OCI-M2 (cell line): ENCODE data around the gene TTC9B.
"Not testable (repeated sequence)": the region's sequence is repeated elsewhere in the genome, so short reads cannot be mapped to it uniquely, and the experiment has no call there.

ENCODE experiments used
- DNase-seq: peaks from one replicate; lab custom pipeline; 2025; ENCODE audit not compliant: unreplicated experiment; lab: John Stamatoyannopoulos, UW

The TTC9B gene

DNA sequence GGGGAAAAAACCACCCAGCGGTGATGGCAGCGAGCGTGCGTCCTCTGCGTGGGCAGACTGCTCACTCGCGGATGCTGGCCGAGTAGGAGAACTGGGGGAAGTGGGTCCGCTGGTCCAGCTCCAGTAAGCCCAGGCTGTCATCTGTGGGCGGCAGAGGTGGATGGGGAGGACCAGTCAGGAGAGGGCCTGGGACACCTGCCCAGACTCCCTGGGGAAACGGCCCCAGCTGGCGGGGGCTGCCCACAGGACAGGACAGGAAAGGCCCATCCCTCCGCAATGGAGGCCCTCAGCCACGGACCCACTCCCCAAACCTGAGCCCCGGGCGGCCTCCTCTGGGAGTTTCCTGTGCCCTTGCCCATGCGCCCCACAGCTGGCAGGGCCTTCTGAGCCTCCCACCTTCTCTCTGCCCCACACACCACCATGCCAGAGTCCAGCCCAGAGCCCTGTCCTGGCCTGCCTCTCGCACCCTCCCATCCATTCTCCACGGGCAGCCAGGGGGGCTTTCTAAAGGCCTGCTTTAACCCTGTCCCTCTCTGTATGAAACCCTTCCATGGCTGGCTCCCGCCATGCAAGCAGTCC lies 15.7 kb upstream of the TTC9B start:
- DNase-seq, result no peak

- no peak for DNase-seq
These were observed 15.0 kb upstream of the TTC9B start for GRCh38 chr19:40232949-40233810.

GRCh38 chr19:40232479-40232878 lies 14.3 kb upstream of the TTC9B start:
- no peak for DNase-seq

- DNase-seq, result no peak
These were observed 13.6 kb upstream of the TTC9B start for GRCh38 chr19:40231544-40232424.

DNA sequence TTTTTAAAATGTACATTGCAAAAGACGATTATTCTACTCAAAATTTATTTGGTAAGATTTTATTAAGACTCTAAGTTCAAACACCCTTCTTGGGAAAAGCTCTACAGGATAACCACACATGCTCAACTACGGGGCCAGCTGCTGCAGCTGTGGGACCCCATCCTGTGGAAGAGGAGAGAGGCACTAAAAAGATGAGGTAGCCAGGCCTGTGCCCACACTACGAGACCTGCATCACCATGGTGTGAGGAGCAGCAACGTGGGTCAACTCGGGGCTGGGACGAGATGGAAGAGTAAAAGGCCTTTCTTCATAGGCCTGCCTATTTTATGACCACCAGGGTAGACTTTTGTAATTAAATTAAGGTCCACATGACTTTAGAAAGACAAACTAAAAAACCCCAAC lies 12.9 kb upstream of the TTC9B start:
- DNase-seq, result no peak

- no peak for DNase-seq
These were observed 11.8 kb upstream of the TTC9B start for GRCh38 chr19:40229926-40230417.

DNA sequence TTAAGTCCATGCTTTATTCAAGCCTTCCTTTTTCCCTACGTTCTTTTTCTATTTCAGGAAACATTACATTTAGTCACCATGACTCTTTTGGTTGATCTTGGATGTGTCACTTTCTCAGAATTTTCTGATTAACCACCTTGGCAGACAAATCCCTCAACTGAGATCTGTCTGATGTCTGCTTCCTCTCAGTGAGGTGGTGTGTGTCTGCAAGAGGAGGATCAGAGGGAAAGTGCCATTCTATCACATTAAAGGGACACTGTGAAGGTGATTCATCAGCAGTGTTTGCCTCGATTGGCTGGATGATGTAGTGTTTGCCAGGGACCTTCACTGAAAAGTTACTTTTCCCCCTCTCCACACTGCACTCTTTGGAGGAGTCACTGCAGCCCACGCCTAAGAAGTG lies 11.3 kb upstream of the TTC9B start:
- DNase-seq, result no peak

- DNase-seq, result no peak
These were observed 10.7 kb upstream of the TTC9B start for GRCh38 chr19:40228863-40229262.

DNA sequence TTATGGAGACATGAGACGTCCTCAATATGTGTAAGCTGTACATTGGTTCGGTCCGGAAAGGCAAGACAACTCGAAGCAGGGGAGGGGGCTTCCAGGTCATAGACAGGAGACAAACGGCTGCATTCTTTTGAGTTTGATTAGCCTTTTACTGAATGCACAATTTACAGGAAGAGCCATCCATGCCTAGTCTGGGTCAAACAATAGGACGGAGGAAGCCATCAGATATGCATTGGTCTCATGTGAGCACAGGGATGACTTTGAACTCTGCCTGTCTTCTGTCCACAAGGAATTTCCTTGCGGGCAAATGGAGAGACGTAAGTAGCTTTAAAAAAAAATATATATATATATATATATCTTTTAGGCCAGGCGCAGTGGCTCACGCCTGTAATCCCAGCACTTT lies 10.2 kb upstream of the TTC9B start:
- DNase-seq, result no peak

- no peak for DNase-seq
These were observed 7.5 kb upstream of the TTC9B start for GRCh38 chr19:40225440-40226305.

- no peak for DNase-seq
These were observed 6.4 kb upstream of the TTC9B start for GRCh38 chr19:40224342-40225150.

GRCh38 chr19:40223135-40223822 lies 5.1 kb upstream of the TTC9B start:
- no peak for DNase-seq

GRCh38 chr19:40221858-40222619 lies 3.9 kb upstream of the TTC9B start:
- DNase-seq, result peak; percentile 82

DNA sequence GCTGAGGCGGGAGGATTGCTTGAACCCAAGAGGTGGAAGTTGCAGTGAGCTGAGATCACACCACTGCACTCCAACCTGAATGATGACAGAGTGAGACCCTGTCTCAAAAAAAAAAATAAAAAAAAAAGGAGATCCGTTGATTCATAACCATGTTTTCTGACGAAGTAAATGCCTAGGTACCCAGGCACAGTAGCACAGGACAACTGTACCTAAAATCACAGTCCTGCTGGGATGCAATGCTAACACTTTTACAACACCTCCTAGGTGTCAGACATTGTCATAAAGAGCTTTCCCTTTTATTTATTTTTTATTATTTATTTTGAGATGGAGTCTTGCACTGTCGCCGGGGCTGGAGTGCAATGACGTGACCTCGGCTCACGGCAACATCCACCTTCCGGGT lies 2.5 kb upstream of the TTC9B start:
- no peak for DNase-seq

DNA sequence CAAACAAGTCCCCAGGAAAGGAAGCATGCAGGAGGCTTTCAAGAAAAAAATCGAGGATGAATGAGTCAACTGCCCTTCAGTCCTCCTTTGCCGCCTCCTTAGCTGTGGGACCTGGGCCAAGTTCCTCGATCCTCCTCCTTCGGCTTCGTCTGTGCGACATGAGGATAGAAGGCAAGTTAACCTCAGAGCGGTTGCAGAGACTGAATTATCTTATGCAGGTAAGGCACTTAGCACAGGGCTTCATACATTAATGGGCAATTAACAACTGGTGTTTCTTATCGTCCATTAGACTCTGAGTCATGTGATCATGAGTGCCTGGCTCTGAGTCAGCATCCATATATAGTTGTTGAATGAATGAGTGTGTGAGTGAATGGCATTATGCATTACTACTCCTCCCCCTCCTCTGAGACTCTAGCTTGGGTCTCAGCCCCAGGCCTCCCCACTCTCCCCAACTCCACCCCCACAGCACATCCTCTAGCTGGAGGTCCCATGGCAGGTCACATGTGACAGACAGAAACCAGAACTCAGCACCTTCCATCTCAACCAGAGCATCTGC lies 1.6 kb upstream of the TTC9B start:
- DNase-seq, result no peak

- not testable (repeated sequence) for DNase-seq
These were observed 845 bp upstream of the TTC9B start for GRCh38 chr19:40219029-40219428.

- DNase-seq, result no peak
These were observed 965 bp downstream of the TTC9B start for GRCh38 chr19:40217027-40217810.

DNA sequence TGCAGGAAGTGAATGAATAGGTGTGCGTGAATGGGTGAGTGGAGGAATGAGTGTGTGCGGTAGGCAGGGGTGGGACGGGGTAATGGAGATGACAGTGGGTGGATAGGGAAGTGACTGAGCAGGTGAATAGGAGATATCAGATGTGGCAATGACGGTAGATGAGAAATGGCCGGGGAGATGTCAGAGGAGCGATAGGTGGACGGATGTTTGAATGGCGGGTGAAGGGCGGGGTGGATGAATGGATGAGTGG lies 1.5 kb downstream of the TTC9B start:
- no peak for DNase-seq
